CD4-positive, alpha-beta T cell treated with Interleukin-21 for 1 hour (primary cell): Measurements from ENCODE around the gene CACNA2D2.
A peak's percentile ranks its signal among the peaks of the same experiment; 100 is the strongest.

ENCODE experiments used
- DNase-seq: peaks from one replicate; pipeline ENCODE4 v3.0.0-alpha.2; 2020

The CACNA2D2 gene

DNA sequence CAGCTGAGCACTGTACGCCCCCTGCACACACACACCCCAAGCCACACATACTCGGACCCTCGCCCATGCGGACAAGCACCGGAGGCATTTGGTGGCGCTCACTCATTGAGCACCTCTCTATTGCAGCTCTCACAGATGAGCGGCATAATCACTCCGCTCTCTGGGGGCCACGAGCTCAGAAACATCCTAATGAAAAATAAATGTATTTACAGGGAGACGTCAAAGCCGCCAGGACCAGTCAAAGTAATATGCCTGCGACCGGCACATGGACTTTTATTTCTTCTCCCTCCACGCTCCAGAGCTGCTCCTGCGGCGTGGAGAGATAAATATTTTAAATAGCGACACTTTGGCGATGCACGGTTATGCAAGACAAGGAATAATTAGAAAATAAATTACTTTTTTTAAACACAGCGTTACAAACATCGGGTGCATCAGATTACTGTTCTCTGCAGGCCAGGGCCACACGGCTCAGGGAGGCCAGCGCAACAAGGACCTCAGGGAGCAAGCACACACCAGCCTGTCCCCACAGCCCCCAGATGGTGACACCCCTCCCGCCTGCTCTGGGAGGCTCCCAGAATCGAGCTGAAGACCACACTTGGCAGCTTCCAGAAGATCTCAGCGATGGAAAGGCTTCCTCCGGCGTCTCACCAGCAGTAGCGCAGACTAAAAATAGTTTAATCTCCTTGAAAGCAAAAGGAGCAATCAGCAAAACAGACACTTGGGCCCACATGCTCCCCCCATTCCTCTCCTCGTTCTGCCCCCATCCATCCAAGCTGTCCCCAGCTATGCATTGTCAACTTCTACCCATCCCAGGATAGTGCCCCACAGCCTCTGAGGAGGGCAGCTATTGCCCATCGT lies 48.0 kb downstream of the CACNA2D2 start:
- DNase-seq, result no peak

DNA sequence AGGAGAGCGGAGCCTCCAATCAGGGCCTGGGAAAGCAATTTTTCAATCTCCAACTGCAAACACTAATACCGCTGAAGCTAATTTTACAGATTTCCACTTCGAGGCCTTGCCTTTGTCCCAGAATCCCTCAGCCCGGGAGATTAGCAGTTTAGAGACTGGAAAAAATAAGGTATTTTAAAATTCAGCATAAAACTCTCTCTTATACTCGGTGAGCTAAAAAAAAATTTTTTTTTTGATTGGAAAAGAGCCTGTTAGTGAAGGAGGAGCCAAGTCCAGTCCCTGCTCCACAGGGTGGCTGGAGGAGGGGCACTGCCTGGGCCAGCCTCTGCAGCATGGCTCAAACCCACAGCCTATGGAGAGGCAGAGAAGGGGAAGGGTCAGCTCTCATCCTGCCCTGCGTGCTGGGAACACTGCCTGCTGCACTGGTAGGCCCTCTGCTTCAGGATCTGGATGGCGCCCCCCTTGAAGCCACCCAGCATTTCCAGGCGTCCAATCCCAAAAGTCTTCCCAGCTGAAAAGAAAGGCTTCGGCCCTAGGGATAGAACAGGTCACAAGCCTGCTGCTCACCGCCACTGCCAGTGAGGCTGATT lies 48.9 kb downstream of the CACNA2D2 start:
- DNase-seq, result no peak

DNA sequence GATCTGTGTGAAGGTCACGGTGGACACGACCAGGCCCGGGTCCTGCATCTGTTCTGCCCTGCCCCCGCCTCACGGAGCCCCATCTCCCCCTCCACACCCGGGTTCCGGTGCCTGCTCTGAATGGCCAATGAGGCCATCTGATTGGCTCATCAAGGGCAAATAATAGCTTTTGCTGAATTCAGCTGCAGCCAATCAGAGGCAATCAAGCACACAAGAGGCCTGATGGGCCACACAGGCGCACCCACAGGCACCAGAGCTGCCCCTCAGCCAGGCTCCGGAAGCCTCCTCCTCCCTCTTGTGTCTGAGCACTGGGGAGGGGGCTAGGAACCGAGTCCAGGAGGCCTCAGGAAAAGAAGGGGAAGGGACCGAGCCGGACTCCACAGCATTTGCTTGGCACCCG lies 49.5 kb downstream of the CACNA2D2 start:
- no peak for DNase-seq

DNA sequence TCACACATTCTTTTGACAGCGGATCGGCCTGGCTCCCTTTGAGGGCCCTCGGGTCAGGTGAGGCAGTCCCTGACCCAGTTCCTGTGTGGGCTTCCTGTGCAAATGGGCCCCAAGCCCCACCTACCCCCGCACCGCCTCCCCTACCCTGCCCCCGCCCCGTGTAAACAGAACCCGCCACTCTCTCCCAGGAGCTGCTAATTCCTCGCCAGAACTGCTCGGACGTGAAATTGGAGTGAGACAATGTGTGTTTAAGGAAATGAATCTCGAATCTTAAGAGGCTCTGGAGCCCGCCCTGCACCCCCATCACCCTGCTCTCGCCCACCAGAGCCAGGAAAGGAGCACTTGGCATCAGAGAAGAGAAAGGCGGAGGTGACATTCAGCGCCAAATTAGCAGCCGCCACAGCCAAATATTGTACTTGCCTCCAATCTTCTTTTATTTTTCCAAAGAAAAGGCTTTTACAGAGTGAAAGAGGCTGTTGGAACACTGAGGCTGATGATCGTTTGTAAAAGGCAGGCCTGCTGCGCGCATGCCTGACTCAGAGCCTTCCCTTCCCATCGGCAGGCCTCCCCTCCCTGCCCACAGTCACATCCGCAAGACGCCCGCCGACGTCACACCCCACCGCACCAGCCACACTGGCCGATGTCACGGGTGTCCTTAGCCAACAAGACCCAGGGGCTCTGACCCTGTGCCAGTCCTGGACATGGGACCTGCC lies 53.1 kb downstream of the CACNA2D2 start:
- DNase-seq, result peak; percentile 82

DNA sequence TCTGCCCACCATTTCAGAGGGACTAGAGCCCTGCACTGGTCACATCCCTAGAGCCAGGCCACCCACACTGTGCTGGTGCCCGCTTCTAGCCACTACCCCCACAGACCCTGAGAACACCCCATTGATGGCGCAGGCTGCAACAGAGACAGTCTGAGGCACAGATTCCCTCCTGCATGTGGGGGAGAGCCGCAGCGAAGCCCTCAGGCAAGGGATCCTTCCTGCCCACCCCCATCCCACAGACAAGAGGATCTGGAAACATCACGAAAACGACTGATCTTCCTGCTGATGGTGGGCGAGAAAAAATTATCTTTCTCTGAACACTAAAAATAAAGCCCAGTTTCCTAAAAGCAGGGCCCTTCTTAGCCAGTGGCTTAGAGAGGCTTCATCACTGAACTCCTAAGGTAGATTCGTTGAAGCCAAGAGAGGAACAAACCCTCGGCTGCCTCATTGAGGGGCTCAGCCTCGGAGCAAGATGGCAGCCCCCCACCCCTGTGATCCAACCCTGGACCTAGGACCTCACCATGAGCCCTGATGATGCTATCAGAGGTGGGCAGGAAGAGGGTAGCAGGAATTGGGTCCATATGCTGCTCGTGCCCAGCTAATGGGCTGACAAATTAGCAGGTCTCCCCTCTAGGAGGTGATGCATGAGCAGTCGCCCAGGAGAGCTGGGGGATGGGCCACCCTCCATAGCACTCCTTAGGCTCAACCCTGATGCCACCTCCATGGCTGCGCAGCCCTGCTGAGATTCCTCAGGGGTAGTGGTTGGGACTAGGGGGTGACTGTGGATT lies 54.5 kb downstream of the CACNA2D2 start:
- no peak for DNase-seq

DNA sequence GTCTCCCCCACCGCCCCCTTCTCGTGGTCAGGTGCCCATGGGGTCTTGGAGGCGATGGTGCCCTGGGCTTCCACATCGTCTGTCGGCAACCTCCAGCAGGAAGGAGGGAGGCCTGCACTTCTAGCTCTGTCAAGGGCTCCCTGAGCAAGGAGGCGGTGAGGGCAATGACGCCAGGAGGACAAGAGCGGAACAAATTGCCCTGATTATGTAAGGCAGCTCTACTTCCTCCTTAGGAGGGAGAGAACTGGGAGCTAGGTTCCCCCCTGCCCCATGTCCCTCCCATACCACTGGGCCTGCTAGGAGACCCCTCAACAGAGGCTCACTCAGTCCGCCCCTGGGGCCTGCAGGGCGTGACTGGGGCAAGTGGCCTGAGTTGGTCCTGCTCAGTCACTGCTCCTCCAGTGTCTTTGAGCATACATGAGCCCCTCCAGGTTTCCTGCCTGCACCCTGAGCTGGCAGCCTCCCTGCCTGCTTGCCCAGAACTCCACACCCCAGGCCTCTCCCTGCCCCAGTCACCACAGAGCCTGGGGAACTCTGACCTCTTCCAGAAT lies 56.1 kb downstream of the CACNA2D2 start:
- no peak for DNase-seq

DNA sequence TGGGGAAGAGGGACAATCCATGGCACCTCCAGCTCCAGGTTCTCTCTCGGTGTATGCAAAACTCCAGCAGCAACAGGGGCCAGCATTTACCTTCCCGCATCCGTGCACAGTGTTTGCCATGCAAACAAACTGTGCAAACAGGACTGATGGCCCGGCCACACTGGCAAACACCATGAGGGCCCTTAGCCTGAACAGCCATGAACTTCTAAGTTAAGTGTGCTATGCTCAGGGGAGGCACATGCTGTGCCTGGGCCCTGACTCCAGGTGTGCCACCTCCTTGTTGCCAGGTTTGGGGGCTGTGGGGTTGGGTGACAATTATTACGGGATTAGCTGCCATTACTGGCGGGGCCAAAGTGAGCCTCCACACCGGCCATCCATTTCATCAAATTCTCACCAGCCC lies 57.5 kb downstream of the CACNA2D2 start:
- DNase-seq, result no peak

DNA sequence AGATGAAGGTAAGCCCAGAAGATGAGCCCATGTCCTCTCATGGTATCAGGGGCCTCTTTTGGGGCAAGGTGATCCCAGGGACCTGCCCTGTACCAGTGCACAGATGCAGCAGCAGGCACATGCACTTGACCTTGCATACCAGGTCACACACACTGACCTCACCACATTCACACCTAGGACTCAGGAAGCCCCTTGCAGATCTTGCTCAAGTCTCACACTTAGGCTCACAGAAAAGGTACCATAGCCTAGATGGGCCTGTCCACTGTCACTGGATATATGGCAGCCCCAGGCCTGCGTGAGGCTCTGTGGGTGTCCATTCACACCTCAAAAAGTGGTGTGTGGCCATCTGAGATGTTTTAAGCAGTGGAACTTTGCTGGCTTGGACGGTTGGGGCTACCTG lies 58.7 kb downstream of the CACNA2D2 start:
- no peak for DNase-seq

DNA sequence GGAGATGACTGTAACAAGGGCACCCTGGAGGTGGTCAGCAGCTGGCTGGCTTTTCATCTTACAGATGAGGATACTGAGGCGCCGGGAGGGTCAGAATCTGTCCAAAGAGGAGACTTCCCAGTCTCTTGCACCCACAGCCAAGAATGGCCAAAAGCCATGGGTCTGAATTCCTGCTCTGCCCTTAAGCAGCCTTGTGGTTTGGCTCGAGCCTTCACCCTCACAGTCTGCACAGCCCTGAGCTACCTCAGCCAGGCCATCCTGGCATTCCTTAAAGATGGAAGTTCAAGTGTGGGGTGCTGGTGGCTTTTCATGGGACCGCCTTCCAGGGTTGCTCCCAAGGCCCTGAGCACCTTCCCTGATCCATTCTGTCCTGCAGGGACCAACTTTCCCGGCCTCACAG lies 59.2 kb downstream of the CACNA2D2 start:
- DNase-seq, result no peak

DNA sequence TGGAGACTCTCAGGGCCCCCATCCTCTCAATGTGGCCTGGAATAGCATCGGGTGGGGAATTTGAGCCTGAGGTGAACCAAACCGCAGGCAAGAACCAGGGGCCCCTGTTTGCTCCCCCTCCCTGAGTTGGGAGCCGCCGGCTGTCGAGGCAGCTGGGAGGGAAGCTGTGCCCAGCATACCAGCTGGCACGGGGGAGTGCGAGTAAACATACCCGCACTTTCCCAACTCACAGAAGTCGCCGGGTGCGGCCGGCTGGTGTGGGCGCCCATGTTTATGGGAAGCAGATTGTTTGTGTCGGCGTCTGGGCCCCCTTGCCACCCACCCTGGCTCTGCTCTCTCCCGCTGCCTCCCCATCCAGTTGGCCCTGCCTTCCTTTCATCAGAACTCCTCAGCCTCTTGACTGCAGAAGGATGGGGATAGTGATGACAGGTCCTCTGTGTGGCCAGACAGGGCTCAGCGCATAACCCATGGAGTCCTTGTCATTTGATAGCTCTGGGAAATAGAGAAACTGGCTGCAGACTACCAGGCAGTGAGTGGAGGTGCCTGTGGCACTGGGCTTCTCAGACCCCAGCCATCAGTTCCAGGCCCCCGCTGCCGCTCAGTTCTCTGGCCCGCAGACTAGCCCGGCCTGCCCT lies 60.4 kb downstream of the CACNA2D2 start:
- DNase-seq, result no peak

DNA sequence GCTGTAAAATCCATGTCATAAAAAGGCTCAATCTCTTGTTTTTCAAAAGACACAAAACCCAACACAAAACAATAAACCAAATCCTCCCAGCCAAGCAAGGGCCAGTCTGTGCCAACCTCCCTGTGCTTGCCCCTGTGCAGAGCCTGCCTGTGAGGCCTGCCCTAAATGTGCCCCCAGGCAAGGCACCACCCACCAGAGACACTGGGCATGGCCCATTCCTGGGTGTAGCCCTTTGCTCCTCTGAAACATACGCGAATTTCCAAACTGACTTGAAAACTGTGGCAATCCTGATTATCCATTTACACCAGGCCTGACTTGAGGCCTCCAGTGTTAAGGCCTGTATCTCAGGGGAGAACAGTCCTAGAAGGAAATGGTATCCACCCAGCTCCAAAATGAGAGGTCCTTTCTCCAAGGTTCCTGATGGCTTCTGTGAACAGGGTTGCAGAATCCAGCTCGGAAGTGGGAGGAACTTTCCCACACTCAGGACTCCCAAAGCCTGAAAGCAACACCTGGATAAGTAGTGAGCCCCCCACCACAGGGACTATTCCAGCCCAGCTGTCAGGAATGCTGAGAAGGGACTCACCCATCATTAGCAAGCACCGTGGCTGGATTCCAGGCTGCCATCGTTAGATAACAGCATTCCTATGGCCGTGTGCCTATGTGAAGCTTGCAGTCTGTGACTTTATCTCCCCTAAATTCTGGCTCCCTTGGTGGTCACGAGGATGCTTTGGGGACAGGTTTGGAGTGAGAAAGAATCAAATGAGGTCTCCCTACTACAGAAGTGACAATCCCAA lies 61.8 kb downstream of the CACNA2D2 start:
- DNase-seq, result no peak

DNA sequence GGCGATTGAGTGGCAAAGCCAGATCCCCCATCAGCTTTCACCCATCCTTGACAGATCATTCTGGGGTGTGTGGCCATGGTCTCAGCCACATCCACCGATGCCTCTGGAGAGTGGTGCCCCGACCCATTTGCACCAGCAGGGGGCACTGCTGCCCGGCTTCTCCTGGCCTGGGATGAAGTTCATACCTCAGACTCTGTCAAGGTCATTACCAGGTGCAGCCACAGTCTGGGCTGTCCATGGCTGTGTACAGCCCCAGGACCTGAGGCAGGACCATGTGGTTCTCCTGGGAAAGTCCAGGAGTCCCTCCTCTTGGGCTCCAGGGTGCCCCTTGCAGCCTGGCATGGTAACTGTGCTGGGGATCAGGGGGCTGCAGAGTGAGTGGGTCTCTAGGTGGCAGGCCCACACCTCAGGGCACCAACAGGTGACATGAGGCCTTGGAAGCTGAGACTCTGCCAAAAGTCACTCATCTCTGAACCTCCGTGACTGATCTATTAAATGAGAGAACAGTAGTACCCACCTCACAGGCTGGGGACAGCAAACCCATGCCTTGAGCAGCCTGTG lies 67.2 kb downstream of the CACNA2D2 start:
- peak; percentile 81 for DNase-seq

DNA sequence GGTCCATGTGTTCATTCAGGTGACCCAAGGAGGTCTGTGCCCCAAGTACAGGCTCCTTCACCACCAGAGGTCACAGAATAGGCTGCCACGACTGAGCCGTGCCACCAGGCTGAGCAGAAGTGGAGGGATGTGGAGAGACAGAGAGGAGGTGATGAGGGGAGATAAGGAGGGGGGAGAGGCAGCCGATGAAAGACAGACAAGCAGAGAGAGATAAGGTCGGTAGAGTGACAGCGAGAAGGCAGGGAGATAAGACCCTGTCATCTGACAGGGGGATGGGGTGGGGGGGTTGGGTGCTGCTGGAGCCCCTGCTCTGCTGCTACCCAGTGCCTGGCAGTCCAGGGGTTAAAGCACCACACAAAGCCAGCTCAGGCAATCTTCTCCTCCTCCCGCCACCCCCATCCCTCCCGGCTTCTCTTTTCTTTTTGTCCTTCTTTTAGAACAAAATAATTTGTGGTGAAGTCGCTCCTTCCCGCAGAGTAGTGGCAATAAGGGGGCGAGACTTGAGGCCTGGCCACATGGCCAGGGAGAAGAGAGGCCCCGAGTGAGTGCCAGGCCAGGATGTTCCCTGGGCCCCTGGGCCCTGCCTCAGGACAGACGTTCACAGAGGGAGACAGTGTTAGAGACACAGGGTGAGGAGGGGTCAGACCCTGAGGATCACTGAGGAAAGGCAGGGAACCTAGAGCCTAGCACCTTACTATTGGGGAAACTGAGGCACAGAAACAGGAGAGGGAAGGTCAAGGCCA lies 67.9 kb downstream of the CACNA2D2 start:
- no peak for DNase-seq

DNA sequence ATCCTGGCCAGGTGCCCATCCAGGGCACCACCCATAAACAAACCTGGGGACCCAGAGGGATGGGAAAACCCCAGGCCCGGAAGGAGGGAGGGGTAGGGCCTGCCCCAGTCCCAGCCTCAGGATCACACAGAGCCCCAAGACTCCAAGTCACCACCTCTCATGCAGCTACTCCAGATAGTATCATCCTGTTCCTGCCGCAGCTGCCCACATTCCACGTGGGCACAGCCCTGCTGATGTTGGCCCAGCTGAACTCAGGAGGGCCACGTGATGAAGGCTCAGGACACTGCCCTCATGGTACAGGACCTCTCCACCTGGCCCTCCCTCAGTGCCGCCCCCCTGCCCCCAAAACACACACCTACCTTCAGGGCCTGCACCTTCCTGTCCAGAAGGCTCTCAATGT lies 69.5 kb downstream of the CACNA2D2 start:
- no peak for DNase-seq

DNA sequence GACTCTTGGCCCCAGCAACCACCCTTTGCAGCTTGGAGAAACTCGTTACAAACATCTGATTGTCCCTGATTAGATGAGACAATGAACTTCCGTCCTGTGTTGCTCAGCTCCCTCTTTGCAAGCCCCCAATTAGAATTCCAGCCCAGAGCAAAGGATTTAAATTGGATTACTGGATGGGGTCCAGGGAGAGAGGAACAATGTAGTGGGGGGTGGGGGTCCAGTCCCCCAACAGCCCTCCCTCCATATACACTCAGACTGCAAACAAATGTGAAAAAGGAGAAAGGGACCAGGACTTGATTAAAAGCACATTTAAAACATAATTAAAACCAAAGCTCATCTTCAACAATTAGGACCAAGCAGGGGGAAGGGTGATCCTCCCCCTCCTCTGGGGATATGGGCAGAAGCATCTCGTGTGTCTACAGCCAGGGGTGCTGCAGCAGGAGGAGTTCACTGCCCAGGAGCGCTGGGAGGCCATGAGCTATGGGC lies 72.4 kb downstream of the CACNA2D2 start:
- DNase-seq, result no peak

DNA sequence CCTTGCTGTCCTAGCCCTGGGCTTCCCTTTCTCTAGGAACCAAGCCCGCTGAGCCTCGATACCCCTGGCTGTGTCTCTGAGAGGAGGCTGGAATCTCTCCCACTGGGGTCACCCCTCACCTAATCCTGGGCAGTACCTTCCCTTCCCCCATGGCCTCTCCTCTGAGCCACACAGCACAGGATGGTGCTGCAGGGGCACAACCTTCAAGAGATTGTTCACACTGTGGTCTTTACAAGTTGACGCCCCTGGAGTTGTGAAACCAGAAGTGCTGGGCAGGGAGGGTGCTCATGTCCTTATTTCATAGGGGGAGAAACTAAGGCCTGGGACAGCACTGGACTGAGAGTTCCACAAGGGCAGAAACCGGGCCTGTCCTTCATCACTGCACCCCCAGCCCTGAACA lies 73.2 kb downstream of the CACNA2D2 start:
- peak; percentile 42 for DNase-seq

DNA sequence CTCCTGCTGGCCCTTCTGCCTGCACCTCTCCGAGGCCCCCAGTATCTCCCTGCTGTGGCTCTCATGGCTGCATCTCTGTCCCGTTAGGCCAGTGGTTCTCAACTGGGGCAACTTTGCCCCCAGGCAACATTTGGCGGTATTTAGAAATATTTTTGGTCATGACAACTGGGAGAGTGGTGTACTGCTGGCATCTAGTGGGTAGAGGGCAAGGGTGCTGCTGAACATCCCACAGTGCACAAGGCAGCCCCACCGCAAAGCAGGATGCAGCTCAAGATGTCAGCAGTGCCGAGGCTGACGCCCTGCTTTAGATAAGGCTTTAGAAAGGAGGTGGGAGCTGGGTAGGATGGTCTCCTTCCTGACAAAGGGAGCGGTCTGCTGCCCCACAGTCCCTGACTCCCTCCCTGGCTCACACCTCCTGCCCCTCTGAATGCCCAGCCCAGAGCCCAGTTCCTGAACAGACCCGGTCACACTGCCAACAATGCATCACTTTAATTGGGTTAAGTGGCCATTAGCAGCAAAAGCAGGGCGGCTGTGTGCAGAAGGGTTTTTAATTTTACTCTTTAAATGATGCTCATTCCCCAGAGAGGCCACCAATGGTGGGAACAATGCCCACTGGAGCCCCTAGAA lies 75.3 kb downstream of the CACNA2D2 start:
- DNase-seq, result peak; percentile 61

DNA sequence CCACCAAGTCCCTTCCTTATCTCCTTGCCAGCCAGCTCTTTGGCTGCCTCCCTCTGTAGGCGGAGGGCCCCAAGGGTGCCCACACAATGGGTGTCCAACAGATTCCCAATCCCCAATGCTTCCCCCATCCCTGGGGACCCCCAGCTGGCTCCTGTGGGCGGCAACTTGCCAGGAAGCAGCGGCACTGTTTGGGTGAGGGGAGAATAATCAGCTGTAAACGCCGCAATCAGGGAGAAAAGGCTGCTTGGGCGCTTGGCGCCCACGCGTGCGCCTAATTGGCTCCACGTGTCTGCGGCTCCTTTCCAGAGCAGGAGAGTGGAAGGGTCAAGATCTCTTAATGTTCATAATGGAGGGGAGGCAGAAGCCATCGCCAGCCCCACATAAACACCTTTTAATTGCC lies 76.2 kb downstream of the CACNA2D2 start:
- no peak for DNase-seq

DNA sequence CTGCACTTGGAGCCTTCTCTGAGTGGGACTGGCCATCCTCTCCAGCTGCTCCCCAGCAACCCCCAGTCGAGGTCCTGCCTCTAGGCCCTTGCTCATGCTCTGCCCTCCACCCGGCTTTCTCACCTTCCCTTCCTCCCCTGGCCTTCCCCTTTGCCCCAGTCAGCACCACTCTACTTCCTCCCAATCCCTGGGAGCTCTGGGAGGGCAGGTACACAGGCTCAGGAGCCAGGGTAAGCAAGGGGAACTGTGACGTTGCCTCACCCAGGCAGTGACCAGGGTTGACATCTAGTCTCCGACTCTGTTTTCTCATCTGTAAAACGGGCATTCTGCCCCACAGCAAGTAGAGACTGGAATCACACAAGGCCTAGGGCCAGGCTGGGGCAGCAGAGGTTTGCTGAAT lies 77.5 kb downstream of the CACNA2D2 start:
- no peak for DNase-seq

DNA sequence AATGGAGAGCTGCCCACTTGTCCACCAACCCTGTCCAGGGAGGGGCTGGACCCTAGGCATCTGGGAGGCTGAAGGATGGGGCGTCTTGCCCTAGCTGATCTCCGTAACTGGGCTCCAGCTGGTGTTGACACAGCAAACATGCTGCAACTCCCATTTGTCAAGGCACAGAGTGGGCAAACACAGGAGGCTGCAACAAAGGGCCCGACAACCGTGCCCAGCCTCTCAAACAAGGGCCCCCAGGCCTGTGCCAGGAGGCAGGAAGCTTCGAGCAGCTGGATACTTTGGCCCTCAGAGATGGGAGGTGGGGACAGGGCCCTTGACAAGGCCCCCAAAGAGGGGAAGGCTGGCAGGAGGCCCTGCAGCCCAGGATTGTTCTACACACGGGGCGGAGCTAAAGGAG lies 79.9 kb downstream of the CACNA2D2 start:
- DNase-seq, result no peak
